GM12878 (cell line): Measurements from ENCODE around the gene APOLD1.

ENCODE experiments used
- CEBPB ChIP-seq, 2 experiments: fragments of 150-350 bp in 1 of 2; IDR thresholded peaks; 2 replicates each; pipeline ENCODE4 v1.6.1; 2012 to 2014; ENCODE audit warnings: low read depth in 2 of 2, low read length in 2 of 2, borderline replicate concordance in 1 of 2, inconsistent platforms in 1 of 2
- HDAC2 ChIP-seq: fragments of 200-600 bp; sonication (generic); IDR thresholded peaks from 2 replicates; pipeline ENCODE4 v1.6.1; 2017
- NR2C2 ChIP-seq: IDR thresholded peaks from 2 replicates; pipeline ENCODE4 v1.6.1; 2011; ENCODE audit warnings: borderline replicate concordance, low read depth; ENCODE audit not compliant: control insufficient read depth, insufficient read length
- POLR2A ChIP-seq: IDR thresholded peaks from 2 replicates; pipeline ENCODE4 v1.6.1; 2011; ENCODE audit warnings: low read depth, mild to moderate bottlenecking, low read length
- SP1 ChIP-seq: IDR thresholded peaks from one replicate; pipeline ENCODE4 v1.6.1; 2011; ENCODE audit warnings: low read depth, low read length
- TF ChIP-seq, protein P1 (sequence below), 3 experiments: IDR thresholded peaks in 2 of 3; conservative IDR thresholded peaks in 1 of 3; 2 replicates each; pipeline ENCODE4 v1.5.1; 2011; ENCODE audit warnings: low read depth in 3 of 3, low read length in 3 of 3, mild to moderate bottlenecking in 3 of 3, control low read depth in 2 of 3, moderate library complexity in 2 of 3, inconsistent platforms in 1 of 3, mixed read lengths in 1 of 3; ENCODE audit not compliant: control insufficient read depth in 2 of 3, insufficient read depth in 1 of 3; ENCODE audit errors: extremely low read depth in 1 of 3

DNA sequence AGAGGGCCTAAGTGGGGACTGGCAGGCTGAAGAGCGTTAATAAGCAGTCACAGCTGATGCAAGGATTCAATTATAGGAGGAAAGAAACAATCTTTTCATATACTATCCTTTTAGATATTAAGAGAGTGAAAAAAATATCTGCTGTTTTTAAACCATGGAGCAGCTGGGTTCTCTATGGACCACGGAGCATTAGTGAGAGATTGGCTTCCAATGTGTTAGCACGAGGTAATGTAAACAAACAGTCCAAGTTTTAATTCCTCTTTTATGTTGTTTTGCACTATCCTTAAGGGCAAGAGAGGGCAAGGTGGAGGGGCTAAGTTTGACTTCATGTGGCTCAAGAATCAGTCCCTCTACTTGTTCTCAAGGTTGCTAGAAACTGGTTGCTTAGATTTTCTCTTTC lies 37.4 kb upstream of the APOLD1 start:
- TF ChIP-seq HDAC2 (no peak), POLR2A (no peak), CEBPB (IDR thresholded peaks at IDR 0.05; ENCODE audit: borderline replicate concordance in 1 of 2, low read depth in 2 of 2, low read length in 2 of 2) (no peak), NR2C2 (no peak), SP1 (no peak)
- TF ChIP-seq, protein P1, sequence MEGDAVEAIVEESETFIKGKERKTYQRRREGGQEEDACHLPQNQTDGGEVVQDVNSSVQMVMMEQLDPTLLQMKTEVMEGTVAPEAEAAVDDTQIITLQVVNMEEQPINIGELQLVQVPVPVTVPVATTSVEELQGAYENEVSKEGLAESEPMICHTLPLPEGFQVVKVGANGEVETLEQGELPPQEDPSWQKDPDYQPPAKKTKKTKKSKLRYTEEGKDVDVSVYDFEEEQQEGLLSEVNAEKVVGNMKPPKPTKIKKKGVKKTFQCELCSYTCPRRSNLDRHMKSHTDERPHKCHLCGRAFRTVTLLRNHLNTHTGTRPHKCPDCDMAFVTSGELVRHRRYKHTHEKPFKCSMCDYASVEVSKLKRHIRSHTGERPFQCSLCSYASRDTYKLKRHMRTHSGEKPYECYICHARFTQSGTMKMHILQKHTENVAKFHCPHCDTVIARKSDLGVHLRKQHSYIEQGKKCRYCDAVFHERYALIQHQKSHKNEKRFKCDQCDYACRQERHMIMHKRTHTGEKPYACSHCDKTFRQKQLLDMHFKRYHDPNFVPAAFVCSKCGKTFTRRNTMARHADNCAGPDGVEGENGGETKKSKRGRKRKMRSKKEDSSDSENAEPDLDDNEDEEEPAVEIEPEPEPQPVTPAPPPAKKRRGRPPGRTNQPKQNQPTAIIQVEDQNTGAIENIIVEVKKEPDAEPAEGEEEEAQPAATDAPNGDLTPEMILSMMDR (IDR thresholded peaks at IDR 0.05 in 2 of 3, conservative IDR thresholded peaks at IDR 0.05 in 1 of 3; ENCODE audit: control insufficient read depth in 2 of 3, extremely low read depth in 1 of 3, insufficient read depth in 1 of 3, low read depth in 3 of 3, low read length in 3 of 3): no peak
